Vagina (tissue), 2 donors: ENCODE results near the gene LTA. TPM values are rescaled to one million over a fixed set of nuclear protein-coding genes. Genes with fewer than 3 reads are reported as not detected.

Source experiments
- DNase-seq, 2 donors: peaks; one replicate each; pipeline ENCODE4 v3.0.0-alpha.2; 2017; ENCODE audit errors: extremely low spot score in 2 of 2
- H3K27ac ChIP-seq: fragments of 200-600 bp; sonication (generic); one replicate; pipeline ENCODE4 v1.5.1; 2019
- H3K27me3 ChIP-seq: fragments of 200-600 bp; sonication (generic); one replicate; pipeline ENCODE4 v1.5.1; 2019
- H3K36me3 ChIP-seq, 2 donors: fragments of 200-600 bp; sonication (generic); one replicate each; pipeline ENCODE4 v1.5.1; 2017 to 2019
- H3K4me1 ChIP-seq: fragments of 200-600 bp; sonication (generic); one replicate; pipeline ENCODE4 v1.5.1; 2019
- H3K4me3 ChIP-seq, 2 donors: fragments of 200-600 bp; sonication (generic); 1 replicate in 1 of 2; 2 replicates in 1 of 2; pipeline ENCODE4 v1.5.1; 2016 to 2019
- H3K9me3 ChIP-seq: fragments of 200-600 bp; sonication (generic); one replicate; pipeline ENCODE4 v1.5.1; 2019
- CTCF ChIP-seq, 3 experiments: fragments of 450-650 bp in 2 of 3; fragments of 200-600 bp in 1 of 3; sonication (generic) in 1 of 3; IDR thresholded peaks; one replicate each; pipeline ENCODE4 v1.5.1; 2017 to 2019; ENCODE audit warnings: antibody characterized with exemption in 3 of 3, mild to moderate bottlenecking in 2 of 3, moderate library complexity in 2 of 3
- POLR2A ChIP-seq, 2 donors: fragments of 450-650 bp; IDR thresholded peaks; one replicate each; pipeline ENCODE4 v1.6.1; 2017; ENCODE audit warnings: antibody characterized with exemption in 2 of 2, mild to moderate bottlenecking in 2 of 2, moderate library complexity in 2 of 2
- POLR2AphosphoS5 ChIP-seq, 2 donors: sonication (generic); formaldehyde crosslinking; IDR thresholded peaks; one replicate each; pipeline ENCODE4 v1.9.0; 2017; ENCODE audit warnings: antibody characterized with exemption in 2 of 2, mild to moderate bottlenecking in 2 of 2, low read depth in 1 of 2; ENCODE audit not compliant: insufficient read depth in 1 of 2
- intact Hi-C: fragments of 100-400 bp; cut with DNase I; formaldehyde crosslinking; loops from one replicate; pipeline ENCODE4 v1.15.1; 2023
- total RNA-seq: library from RNA; depleted of rRNA; stranded (reverse); fragments of >200 nt; gene quantifications from one replicate; pipeline ENCODE4 v1.2.3, GENCODE V29; 2016

Gene LTA
- total RNA-seq, 1 donor from 2014 or later: not detected

DNA sequence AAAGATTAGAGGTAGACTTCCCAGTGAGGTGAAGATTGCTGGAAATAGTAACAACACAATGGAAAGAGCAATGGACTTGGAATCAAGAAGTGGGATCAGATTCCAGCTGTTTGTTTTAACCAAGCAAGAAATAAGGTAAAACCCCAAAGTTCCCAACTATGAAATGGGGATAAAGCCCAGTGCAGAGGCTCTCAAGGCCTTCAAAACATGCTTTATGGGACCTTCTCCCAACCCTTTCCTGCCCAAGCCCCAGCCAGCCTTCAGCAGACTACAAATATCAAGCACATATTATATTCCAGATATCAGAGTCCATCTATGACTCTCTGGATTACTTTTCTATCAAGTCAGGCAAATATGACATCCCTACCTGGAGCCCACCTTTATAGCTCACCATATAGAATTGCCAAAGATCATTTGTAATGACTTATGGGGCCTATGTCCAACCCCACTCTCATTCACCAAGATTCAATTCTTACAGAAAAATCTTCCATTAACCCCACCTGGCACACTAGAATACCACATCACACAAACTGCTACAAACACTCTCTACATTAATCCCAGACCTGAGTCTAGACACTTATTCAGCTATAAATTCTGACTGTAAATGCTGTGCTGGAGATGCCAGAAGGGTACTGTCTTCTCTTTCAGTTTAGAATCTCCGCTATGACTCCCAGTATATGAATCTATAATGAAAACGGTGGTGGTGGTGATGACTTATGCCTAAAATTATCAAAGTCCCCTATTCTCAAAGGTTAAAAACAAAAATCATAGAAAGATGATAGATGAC, 36.4 kb upstream of the LTA start:
- no peak for DNase-seq
- no peak overlapping the region for H3K4me3 ChIP-seq
- intact Hi-C loops: no loop called here
- H3K9me3 ChIP-seq: no peaks in the 10 kb centered on the region
- peaks cover 0 to 92% of the 10 kb centered on the region in 2 donors for H3K36me3 ChIP-seq
- H3K27me3 ChIP-seq: no peaks in the 10 kb centered on the region
- peaks cover 28% of the 10 kb centered on the region for H3K4me1 ChIP-seq
- H3K27ac ChIP-seq: no peak overlapping the region
- TF ChIP-seq POLR2A (IDR thresholded peaks at IDR 0.05) (no peak), CTCF (IDR thresholded peaks at IDR 0.05) (no peak), POLR2AphosphoS5 (IDR thresholded peaks at IDR 0.05; ENCODE audit: insufficient read depth in 1 of 2, low read depth in 1 of 2) (no peak)

GRCh38 chr6:31538805-31539400, 33.2 kb upstream of the LTA start:
- intact Hi-C loops: no loop called here
- no peak overlapping the region for H3K27ac ChIP-seq
- peaks cover 0 to 60% of the 10 kb centered on the region in 2 donors for H3K36me3 ChIP-seq
- H3K4me1 ChIP-seq: peaks cover 43% of the 10 kb centered on the region
- no peaks in the 10 kb centered on the region for H3K9me3 ChIP-seq
- H3K4me3 ChIP-seq: peak overlapping the region in 1 of 2 donors; percentile 4
- no peak for DNase-seq
- no peak for TF ChIP-seq POLR2A (IDR thresholded peaks at IDR 0.05)
- no peak for TF ChIP-seq POLR2AphosphoS5 (IDR thresholded peaks at IDR 0.05; ENCODE audit: insufficient read depth in 1 of 2, low read depth in 1 of 2)
- TF ChIP-seq CTCF (IDR thresholded peaks at IDR 0.05): no peak
- H3K27me3 ChIP-seq: no peaks in the 10 kb centered on the region

DNA sequence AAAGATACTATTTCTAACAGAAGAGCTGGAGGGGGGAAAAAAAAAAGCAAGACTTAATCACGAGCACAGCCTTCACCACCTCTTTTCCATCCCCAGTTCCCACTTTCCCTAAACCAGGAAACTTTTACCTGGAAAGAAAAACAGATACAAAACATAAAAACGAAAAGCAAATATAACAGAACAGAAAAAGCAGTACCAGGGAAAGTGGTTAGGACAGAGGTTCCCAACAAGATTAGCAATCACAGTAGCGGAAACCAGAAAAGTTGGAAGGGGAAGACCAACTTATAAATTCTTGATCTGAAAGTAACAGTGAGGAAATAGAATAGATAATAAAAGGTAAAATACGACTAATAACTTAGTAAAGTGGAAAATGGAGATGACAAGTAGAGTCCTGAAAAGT, 31.4 kb upstream of the LTA start:
- Histone ChIP-seq H3K27me3 (no peaks in the 10 kb centered on the region), H3K4me1 (peaks cover 43% of the 10 kb centered on the region), H3K4me3 (peak overlapping the region; percentile 70 to 85), H3K36me3 (peaks cover 0 to 43% of the 10 kb centered on the region in 2 donors), H3K27ac (peak overlapping the region; percentile 97), H3K9me3 (no peaks in the 10 kb centered on the region)
- TF ChIP-seq CTCF (IDR thresholded peaks at IDR 0.05): no peak
- TF ChIP-seq POLR2A (IDR thresholded peaks at IDR 0.05): no peak
- no peak for TF ChIP-seq POLR2AphosphoS5 (IDR thresholded peaks at IDR 0.05; ENCODE audit: insufficient read depth in 1 of 2, low read depth in 1 of 2)
- intact Hi-C loops: no loop called here
- no peak for DNase-seq

DNA sequence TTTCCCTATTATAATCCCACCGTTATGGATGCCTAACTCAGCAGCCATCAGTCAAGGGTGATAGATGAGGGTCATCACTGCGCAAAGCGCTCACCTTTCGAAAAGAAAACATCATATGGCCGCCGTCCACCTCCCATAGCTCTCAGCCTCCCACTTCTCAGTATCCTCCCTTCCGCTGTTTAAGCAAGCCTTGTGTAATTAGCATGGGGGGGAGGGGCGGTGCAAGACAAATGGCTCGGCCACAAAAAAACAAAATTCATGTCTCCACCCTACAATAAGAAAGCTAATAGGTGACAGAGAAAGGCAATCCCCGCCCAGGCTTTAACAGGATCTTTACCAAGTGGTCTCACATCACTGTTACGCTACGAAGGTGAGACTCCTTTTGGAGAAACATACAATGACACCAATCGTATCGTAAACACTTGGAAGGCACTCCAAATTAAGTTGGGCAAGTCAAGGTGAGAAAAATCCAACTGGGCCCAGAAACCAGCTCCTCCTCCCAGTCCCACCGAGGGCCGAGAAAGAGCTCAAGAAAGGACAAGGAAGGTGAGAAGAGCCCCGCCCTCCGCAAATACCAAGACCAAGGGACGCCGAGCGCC, 30.9 kb upstream of the LTA start:
- DNase-seq: no peak
- intact Hi-C loops: no loop called here
- no peak for TF ChIP-seq POLR2A (IDR thresholded peaks at IDR 0.05)
- TF ChIP-seq CTCF (IDR thresholded peaks at IDR 0.05): no peak
- no peak for TF ChIP-seq POLR2AphosphoS5 (IDR thresholded peaks at IDR 0.05; ENCODE audit: insufficient read depth in 1 of 2, low read depth in 1 of 2)
- H3K4me3 ChIP-seq: peak overlapping the region; percentile 70 to 85
- H3K9me3 ChIP-seq: no peaks in the 10 kb centered on the region
- H3K36me3 ChIP-seq: peaks cover 0 to 38% of the 10 kb centered on the region in 2 donors
- H3K27ac ChIP-seq: peak overlapping the region; percentile 97
- H3K4me1 ChIP-seq: peaks cover 48% of the 10 kb centered on the region
- no peaks in the 10 kb centered on the region for H3K27me3 ChIP-seq
